Left renal cortex interstitium (tissue), 4 donors: Measurements from ENCODE around the gene DTX3. TPM values are rescaled to one million over a fixed set of nuclear protein-coding genes. Genes with fewer than 3 reads are reported as not detected.
"Not testable (repeated sequence)": the region's sequence is repeated elsewhere in the genome, so short reads cannot be mapped to it uniquely, and the experiment has no call there.

Experiments used
- DNase-seq, 4 donors: peaks; one replicate each; pipeline ENCODE4 v3.0.0-alpha.2; 2013; ENCODE audit warnings: low read depth in 4 of 4, low spot score in 2 of 4, missing footprints in 1 of 4
- polyA plus RNA-seq, 4 donors: library from polyadenylated mRNA; unstranded; fragments of 120-200 nt; gene quantifications; one replicate each; pipeline ENCODE4 v1.2.1, GENCODE V29; 2013; ENCODE audit not compliant: insufficient read length in 4 of 4

Gene DTX3
- polyA plus RNA-seq, 4 donors = 47.7 to 75.1 (median 61.0) TPM

DNA sequence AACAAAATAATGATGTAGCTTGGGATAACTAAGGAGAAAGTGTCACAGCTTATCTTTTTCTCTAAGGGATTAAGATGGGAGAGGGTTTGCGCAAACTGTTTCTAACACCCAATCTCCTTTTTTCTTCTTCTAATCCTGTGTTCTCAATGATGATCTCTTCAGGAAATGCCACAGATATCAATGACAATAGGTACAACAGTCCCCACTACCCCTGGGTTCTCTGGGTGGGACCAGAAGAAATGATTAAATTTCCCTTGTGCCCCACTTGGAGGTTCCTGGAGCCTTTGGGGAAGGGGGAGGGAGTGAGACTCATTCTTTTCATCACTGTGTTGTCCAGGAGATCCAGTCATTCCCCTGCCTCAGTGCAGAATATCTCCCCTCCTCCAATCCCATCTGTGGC, 22.2 kb upstream of the DTX3 start:
- no peak for DNase-seq

DNA sequence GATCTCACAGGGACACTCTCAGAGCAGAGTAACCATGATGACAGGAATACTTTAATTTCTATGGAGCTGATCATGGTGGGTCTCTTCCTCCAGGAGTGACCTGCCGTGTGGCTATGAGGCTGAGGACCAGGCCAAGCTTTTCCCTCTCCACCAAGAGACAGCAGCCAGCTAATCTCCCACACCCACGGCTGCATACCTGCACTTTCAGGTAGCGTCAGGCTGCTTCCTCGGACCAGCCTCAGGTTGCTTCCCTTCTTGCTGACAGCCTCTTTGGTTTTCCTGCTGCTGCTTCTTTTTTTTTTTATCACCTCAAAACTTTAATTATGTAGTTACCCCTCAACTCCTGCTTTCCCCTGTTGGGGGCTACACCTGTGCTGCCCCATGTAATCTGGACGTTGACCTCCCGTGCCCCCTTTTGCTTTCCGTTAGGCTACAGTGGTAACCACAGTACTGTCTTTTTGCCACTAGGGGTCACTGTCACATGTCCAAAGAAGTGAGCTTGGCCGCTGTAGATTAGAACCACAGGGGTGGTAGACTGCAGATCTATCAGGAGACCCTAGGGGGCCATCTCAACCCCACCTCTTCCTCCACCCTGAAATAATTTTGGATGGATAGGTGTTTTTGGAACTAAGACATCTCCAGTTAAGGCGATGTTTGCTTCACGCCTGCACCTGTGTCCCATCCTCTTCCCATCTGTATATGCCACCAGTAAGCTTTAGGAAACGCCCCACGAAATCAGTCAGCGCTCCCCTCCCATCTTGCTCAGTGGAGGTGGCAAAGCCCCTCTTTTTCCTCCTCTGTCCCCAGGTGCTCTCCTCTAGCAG, 21.4 kb upstream of the DTX3 start:
- DNase-seq = peak in 1 of 4 donors; percentile 52

DNA sequence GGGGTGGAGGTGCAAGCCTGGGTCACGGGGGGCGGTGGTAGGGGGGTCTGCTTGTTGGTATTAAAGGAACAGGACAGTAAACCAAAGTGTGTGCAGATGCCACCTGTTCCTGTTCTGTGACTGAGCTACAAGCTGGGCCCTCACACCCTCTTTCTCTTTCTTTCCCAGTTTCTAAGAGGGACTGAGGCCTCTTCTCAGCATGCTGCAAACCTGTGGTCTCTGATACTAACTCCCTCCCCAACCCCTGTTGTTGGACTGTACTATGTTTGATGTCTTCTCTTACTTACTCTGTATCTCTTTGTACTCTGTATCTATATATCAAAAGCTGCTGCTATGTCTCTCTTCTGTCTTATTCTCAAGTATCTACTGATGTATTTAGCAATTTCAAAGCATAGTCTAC, 20.6 kb upstream of the DTX3 start:
- no peak for DNase-seq

DNA sequence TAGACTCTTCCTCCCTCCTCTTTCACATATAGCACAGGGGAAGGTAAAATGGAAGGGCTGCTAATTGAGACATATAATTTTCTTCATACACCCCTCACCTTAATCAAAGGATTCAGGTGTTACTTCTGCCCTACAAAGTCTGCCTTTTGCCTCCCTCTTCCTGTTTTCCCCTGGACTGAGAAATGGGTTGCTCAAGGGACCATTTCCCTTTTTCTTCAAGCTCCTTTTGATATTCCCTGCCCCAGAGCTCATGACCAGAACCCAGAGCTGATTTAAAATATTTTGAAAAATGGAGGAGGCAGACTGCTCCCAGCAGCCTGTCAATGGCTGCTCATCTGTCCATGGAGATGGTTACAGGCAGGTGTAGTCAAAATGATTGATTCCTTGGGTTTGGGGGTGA, 19.9 kb upstream of the DTX3 start:
- DNase-seq = no peak

DNA sequence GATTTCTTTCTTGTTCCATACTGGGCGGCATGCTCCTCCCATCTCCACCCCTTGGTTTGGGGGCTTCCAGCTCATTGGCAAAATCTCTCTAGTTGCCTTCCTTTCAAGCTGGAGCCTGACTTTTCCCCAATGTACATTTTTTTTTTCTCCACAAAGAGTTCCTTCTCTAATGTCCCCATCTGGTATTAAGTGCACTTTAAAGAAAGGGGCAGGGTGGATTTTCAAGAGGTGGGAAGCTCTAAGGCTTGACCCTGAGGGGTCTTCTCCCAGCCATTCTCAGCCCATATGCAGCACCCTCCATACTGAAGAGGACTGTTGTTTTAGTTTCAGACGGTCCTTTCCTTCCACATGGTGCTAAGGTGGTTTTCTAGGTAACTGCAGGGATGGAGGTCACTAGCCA, 19.5 kb upstream of the DTX3 start:
- DNase-seq = no peak

DNA sequence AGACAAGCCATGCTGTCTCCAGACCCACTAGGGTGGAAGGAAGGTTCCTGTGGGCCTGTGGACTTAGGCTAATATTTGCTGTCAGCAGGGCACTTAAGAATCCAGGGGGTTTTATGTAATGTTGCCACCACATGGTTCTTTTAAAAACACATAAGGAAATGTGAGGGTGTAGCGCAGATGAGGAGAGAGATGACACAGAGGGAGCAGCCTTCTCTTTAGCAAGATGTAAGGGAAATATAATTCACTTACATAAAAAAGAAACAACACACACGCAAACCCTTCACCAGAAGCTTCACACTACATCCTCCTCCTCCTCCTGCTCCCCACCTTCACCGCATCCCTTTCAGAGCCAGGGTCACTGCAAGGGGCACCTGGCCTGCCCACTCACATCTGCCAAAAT, 18.5 kb upstream of the DTX3 start:
- no peak for DNase-seq

DNA sequence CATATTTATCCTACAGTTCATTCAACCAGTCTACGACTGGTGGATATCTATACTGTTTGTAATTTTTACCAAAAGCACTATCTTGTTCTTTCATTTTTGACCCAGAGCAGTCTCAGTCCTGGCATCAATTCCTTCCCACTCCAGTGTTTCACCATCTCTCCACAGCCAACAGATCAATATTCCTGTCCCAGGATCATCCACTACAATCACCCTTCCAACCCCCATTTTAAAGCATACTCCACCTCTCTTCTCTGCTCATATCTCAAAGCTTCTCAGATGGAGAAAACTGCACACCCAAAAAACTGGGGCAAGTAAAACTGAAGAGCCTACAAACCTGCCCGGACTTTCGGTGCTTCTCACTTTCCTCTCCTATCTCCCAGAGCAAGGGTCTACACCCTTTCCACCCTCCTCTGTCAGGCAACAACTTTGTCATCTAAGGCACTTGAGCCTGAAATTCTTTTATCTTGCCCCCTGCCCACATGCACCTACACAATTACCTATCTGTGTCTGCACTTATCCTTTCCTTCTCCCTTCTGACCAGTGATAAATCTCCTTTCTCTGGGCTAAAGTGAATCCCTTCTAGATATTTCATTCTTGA, 17.7 kb upstream of the DTX3 start:
- no peak for DNase-seq

DNA sequence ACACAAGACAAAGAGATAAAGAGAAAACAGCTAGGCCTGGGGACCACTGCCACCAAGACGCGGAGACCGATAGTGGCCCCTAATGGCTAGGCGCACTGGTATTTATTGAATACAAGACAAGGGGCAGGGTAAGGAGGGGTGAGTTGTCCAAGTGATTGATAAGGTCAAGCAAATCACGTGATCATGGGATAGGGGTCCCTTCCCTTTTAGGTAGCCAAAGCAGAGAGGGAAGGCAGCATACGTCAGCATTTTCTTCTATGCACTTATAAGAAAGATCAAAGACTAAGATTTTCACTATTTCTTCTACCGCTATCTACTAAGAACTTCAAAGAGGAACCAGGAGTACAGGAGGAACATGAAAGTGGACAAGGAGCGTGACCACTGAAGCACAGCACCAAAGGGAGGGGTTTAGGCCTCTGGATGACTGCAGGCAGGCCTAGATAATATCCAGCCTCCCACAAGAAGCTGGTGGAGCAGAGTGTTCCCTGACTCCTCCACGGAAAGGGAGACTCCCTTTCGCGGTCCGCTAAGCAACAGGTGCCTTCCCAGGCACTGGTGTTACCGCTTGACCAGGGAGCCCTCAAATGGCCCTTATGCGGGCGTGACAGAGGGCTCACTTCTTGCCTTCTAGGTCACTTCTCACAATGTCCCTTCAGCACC, 15.5 kb upstream of the DTX3 start:
- DNase-seq = not testable (repeated sequence)

DNA sequence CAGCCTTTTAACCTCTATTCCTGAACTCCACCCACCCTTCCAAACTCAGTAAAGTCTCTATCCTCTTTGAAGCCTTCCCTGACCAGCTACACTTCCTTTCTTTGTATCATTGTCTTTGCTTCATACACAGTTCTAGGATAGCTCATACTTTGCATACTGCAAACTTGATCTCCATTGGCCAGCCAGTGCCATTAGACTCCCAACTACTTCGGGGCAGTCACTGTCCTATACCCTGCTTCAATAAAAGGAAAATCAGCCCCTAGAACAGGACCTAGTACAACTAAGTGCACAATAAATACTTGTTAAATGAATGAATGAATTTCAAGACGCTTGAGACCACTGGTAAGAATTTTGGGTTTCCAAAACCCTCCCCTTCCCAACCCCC, 14.2 kb upstream of the DTX3 start:
- no peak for DNase-seq

DNA sequence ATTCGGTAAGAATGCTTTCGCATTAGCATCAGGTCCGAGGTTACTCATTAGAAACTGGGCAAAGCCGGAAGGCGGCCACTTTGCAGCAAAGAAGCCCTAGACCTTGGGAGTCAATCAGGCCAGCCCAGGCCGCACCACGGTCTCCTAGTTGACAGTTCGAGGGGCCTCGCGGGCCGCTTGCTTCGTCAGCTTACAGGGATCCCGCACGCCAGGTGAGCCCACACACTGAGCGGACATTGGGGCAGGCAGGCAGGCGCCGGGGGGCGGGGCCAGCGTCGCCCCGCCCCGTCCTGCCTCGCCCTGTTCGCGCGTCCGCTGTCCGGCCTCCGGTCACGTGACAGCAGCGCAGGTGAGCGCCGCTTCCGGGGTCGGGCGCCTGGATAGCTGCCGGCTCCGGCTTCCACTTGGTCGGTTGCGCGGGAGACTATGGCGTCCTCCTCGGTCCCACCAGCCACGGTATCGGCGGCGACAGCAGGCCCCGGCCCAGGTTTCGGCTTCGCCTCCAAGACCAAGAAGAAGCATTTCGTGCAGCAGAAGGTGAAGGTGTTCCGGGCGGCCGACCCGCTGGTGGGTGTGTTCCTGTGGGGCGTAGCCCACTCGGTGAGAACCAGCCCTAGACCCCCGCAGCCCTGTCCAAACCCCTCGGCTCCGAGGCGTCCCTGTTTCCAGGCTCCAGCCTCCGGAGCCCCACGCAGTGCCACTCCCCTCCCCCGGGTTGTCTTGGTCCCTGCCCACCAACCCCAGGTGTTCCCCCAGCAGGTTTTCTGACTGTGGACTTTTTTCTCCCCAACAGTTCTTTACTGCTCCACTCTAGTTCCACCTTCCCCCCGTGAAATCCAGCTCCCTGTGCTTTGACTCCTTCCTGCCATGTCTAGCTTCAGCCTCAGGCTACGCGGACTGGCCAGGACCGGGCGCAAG, 13.5 kb upstream of the DTX3 start, which contains the start of gene PIP4K2C:
Gene PIP4K2C (plus strand): TSS at position 329 of the 918 bp plus-strand sequence. CDS start 98 bp downstream, at position 427.
- DNase-seq = peak in 2 of 4 donors; percentile 65 to 68

DNA sequence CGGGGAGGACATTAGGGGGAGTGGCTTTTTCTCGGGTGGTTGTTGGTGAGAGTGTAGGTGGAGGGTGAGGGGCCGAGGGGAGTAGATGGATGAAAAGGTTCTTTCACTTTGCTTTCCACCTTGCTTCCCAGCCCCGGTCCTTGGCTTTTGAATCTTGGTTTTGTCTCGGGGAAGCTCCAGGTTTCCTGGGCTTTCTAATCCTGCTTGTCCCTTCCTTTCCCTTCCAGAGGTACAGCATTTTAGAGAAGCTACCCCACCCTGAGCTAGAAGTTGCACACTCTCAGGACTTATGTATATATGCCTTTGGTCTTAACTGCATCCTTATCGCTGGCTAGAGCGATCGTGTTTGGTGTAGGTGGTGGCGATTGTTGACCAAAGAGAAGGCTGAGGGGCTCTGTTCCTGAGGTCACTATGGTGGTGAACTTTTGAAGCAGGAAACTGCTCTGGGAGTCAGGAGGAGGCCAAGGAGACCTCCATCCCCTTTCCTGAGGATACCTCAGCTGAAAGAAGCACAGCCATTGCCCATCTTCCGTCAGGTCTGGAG, 12.8 kb upstream of the DTX3 start:
- no peak for DNase-seq

DNA sequence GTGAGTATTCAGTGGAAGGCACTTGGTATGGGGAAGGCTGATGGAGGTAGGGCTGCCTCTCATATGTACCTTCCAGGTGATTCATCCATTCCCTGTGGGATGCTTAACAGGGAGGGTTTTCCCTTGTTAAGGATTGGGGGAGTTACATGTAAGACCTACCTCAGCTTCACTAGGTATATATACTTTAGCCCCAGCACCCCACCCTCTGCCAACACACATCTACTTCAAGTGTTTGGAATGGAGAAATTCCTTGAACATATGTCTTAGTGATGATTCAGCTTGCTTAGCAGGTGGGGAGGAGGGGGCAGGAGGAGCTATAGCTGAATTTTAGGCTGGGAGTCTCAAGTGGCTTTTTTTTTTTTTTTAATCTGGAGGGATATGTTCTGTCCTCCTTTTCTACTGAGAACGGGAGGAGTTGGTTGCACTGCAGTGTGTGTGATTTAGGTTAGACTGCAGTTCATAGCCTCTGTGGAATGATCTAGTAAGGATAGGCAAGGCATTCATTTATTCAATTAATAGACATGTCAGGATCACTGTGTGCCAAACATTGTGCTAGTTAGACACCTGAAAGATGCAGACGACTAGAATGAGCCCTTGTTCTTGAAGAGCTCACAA, 12.0 kb upstream of the DTX3 start:
- DNase-seq = no peak

DNA sequence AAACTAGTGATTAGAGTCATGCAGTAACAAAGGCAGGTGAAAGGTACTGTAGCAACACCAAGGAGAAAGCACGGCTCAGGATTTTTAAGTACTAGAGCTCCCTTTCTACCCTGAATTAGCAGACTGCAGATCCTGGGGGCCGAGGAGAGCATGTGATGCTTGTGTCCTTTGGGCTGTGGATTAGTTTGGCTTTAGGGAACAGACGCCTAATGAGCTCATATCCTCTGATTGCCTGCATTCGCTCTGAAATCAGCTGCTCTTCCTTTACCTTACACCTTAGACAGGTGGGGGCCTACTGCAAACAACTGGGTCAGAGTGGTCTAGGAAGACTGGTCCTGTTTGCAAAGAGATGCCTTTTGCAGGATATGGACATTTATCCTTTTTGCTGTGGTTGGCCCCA, 11.4 kb upstream of the DTX3 start:
- no peak for DNase-seq

DNA sequence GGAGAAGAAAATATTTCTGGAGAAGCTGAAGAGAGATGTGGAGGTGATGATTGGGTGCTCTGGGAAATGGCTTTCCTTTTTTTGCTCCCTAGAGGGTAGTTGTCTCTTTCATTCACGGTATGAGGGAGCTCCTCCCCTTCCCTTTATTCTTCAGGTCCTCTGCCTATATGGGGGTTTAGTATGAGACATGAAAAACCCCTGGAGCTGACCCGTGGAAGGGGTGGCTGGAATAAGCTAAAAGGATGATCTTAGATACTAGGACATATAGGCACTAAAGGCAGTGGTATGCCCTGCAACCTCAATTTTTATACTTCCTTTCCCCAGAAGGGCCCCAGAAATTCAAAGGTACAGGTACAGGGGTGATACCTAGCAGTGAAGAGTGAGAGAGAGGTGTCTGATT, 4.2 kb upstream of the DTX3 start:
- no peak for DNase-seq

DNA sequence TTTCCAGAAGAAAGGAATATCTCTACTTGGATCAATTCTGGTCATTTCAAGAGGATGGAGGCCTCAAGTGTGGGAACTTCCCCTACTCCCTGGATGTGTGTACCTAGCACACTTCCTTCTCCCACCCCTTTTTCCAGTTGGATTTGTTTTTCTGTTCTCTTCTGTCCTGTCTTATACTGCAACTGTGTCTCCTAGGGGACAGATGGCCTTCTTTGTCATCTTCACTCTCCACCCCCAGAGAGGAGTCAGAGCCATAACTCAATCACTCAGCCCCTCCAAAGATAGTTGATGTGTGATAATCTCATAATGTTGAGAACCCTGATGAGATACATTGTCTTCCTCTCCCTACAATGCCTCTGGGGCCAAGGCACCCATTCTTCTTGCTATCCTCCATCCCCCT, 2.1 kb upstream of the DTX3 start:
- no peak for DNase-seq

DNA sequence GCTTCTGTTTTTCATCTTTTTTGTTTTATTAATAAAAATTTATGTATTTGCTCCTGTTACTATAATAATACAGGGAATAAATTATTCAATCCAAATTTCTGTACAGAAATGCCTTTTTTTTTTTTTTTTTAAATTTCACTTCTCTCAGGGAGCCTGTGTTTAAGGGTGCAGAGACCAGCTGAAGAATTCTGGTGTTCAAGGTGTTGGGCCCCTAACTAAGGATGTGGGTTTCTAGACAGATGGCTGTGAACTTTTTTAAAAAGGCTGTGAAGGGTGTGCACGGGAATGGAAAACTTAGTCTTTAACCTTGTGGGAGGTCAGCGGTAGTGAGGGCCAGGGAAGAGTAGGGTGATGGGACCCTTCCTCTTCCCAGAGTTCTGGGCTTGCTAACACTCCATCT, 1.3 kb upstream of the DTX3 start:
- no peak for DNase-seq

DNA sequence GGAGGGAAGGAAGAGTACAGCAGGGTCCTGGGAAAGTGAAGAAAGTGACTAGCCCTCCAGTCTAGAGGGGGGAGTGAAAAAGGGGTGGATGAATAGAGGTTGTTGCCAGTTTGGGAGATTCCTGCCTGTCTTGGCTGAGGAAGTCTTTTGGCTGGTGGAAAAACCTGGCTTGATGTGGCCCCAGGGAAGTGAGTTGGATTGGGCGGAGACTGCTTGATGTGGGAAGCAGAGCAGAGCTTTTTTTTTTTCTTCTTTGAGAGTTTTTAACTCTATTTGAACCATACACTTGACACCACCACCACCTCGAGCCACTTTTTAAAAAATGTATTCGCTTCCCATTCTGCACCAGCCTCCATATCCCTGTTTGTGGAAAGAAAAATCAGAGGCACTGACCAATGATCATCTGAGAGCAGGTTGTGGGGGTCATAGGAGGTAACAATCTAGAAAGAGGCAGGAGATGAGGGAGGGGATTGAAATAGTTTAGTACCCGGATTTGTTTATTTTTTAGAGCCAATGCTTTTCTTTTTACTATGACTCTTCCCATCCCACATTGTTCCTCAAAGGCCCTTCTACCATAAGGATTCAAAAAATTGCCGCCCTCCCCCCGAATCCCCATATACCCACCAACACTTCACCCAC, 690 bp upstream of the DTX3 start:
- no peak for DNase-seq

DNA sequence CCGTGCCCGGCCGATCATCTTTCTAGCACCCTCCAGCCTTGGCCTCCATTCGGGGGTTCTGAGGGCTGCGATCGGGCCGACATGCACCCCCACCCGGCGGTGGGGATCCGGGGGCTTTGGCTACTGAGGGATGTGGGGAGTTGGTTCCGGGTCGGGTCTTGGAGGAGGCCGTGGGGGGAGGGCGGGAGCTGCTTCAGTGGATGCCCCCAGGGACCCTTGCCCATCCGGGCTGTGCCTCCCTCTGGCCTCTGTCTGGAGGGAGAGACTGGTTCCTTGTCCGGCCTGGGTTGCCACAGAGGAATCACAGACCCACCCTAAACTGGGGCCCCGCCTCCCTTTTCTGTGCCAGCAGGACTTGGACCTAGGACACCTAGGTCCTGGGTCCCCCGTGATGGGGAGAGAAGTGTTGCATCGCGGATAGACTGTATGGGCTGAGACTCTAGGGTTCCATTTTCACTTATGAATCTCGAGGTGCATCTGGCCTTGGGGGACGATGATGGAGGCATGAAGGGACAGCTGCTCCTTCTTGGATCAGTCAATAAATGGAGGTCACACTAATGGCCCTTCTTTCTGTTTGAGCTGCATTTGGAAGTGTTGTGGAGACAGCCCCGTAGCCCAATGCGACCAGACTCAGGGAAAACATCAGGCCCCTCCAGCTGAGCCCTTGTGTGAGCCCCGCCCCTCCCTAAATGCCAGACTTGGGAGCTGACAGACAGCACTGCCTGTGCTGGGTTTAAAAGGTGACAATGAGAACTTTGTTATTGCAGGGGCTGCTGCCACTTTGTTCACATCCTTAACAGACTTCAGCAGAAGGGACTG, 577 bp downstream of the DTX3 start:
- DNase-seq = no peak
